ENCODE results near the gene TINAGL1. TPM values are rescaled to one million over a fixed set of nuclear protein-coding genes. Genes with fewer than 3 reads are reported as not detected.

The TINAGL1 gene
- total and polyA plus RNA-seq, 10 of the 15 experiments (the other 5 are each of a cell fraction or from before 2014, with no cell fraction given), result 0.20 to 0.49 (median 0.23) TPM; not detected in 7

- no peak for TF ChIP-seq CHD4 (IDR thresholded peaks at IDR 0.05)
Observed at GRCh38 chr1:31583082-31583994, 7.0 kb downstream of the TINAGL1 start (continued).

DNA sequence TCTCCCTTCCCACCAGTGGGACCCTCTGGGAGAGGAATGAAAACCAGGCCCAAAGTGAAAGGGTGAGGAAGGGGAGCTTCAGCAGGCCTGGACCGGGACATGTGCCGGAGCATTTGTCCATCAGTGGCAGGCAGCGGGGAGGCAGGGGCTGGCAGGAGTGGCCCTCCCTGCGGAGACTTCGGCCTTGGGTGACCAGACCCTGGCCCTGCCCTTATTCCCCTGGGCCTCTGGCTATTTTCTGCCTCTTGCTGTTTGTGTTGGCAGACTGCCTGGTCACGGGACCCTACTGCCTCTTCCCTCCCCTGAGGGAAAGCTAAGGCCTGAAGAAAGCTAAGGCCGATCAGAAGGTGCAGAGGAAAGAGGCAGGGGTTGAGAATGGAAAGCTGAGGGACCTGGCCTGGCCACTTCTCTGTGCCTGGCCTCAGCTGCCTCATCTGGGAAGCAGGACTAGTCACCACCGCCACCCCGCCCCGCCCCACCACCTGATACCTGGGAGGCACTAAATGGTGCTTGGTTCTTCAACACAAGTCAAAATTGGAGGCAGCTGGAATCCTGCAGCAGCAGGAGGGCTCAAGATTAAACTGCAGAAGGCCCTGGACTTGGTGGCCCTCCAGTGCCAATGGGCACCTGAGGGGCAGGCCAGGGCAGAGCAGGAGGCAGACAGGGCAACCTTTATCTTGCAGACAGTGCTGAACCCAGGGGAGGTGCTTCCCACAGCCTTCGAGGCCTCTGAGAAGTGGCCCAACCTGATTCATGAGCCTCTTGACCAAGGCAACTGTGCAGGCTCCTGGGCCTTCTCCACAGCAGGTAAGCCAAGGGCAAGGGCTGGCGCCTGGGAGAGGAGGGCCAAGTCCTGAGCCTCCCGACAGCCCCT lies 7.9 kb downstream of the TINAGL1 start:
- Histone ChIP-seq H3K79me2 (ENCODE audit: control insufficient read depth, insufficient read depth, low read length) (no peaks in the 10 kb centered on the region), H3K4me3 (no peak overlapping the region), H3K4me2 (ENCODE audit: control insufficient read depth, insufficient read depth) (no peak overlapping the region), H3K27me3 (replicated peaks in 1 of 2; ENCODE audit: control insufficient read depth in 2 of 2, insufficient read depth in 2 of 2, low read length in 1 of 2) (no peaks in the 10 kb centered on the region; a peak in 2 of 4 replicates), H4K20me1 (ENCODE audit: control insufficient read depth, insufficient read depth) (no peaks in the 10 kb centered on the region), H3K36me3 (ENCODE audit: control insufficient read depth in 2 of 2, insufficient read depth in 2 of 2, low read length in 1 of 2) (no peaks in the 10 kb centered on the region), H3K4me1 (ENCODE audit: control insufficient read depth, insufficient read depth, low read length) (no peaks in the 10 kb centered on the region), H3K27ac (ENCODE audit: control insufficient read depth, insufficient read depth) (no peak overlapping the region), H3K9ac (ENCODE audit: control insufficient read depth, insufficient read depth, low read length) (no peak overlapping the region), H3K9me3 (replicated peaks; ENCODE audit: control insufficient read depth, insufficient read depth, low read length) (no peaks in the 10 kb centered on the region), H2AFZ (ENCODE audit: control insufficient read depth, low read depth, low read length) (no peak overlapping the region)
- no peak for TF ChIP-seq TCF7 (IDR thresholded peaks at IDR 0.05; ENCODE audit: borderline replicate concordance)
- TF ChIP-seq, protein P1, sequence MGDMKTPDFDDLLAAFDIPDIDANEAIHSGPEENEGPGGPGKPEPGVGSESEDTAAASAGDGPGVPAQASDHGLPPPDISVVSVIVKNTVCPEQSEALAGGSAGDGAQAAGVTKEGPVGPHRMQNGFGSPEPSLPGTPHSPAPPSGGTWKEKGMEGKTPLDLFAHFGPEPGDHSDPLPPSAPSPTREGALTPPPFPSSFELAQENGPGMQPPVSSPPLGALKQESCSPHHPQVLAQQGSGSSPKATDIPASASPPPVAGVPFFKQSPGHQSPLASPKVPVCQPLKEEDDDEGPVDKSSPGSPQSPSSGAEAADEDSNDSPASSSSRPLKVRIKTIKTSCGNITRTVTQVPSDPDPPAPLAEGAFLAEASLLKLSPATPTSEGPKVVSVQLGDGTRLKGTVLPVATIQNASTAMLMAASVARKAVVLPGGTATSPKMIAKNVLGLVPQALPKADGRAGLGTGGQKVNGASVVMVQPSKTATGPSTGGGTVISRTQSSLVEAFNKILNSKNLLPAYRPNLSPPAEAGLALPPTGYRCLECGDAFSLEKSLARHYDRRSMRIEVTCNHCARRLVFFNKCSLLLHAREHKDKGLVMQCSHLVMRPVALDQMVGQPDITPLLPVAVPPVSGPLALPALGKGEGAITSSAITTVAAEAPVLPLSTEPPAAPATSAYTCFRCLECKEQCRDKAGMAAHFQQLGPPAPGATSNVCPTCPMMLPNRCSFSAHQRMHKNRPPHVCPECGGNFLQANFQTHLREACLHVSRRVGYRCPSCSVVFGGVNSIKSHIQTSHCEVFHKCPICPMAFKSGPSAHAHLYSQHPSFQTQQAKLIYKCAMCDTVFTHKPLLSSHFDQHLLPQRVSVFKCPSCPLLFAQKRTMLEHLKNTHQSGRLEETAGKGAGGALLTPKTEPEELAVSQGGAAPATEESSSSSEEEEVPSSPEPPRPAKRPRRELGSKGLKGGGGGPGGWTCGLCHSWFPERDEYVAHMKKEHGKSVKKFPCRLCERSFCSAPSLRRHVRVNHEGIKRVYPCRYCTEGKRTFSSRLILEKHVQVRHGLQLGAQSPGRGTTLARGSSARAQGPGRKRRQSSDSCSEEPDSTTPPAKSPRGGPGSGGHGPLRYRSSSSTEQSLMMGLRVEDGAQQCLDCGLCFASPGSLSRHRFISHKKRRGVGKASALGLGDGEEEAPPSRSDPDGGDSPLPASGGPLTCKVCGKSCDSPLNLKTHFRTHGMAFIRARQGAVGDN (IDR thresholded peaks at IDR 0.05), result no peak
- TF ChIP-seq, protein P2, sequence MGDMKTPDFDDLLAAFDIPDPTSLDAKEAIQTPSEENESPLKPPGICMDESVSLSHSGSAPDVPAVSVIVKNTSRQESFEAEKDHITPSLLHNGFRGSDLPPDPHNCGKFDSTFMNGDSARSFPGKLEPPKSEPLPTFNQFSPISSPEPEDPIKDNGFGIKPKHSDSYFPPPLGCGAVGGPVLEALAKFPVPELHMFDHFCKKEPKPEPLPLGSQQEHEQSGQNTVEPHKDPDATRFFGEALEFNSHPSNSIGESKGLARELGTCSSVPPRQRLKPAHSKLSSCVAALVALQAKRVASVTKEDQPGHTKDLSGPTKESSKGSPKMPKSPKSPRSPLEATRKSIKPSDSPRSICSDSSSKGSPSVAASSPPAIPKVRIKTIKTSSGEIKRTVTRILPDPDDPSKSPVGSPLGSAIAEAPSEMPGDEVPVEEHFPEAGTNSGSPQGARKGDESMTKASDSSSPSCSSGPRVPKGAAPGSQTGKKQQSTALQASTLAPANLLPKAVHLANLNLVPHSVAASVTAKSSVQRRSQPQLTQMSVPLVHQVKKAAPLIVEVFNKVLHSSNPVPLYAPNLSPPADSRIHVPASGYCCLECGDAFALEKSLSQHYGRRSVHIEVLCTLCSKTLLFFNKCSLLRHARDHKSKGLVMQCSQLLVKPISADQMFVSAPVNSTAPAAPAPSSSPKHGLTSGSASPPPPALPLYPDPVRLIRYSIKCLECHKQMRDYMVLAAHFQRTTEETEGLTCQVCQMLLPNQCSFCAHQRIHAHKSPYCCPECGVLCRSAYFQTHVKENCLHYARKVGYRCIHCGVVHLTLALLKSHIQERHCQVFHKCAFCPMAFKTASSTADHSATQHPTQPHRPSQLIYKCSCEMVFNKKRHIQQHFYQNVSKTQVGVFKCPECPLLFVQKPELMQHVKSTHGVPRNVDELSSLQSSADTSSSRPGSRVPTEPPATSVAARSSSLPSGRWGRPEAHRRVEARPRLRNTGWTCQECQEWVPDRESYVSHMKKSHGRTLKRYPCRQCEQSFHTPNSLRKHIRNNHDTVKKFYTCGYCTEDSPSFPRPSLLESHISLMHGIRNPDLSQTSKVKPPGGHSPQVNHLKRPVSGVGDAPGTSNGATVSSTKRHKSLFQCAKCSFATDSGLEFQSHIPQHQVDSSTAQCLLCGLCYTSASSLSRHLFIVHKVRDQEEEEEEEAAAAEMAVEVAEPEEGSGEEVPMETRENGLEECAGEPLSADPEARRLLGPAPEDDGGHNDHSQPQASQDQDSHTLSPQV (IDR thresholded peaks at IDR 0.05), result no peak
- no peak for TF ChIP-seq SIX5 (IDR thresholded peaks at IDR 0.05; ENCODE audit: low read depth, low read length, severe bottlenecking)
- no peak for TF ChIP-seq TCF12 (IDR thresholded peaks at IDR 0.05; ENCODE audit: low read depth, low read length)
- WGBS (ENCODE audit: insufficient coverage, insufficient replicate concordance, low lambda C conversion rate, missing lambda C conversion rate), result 16% methylated on average over 8 of the region's 13 CpGs
- no TSS peak for BruUV-seq (replicated peaks)
- no peak for ATAC-seq
- no peak for DNase-seq (ENCODE audit: low read depth, low spot score)
- intact Hi-C loops (cut with micrococcal nuclease; ENCODE audit: unreplicated experiment) (no loop called here), in situ Hi-C loops (cut with MboI) (no loop called here)
- ChIA-PET RAD21 (ENCODE audit: unreplicated experiment) (interaction anchor here (0.7 to 0.9 kb wide), 2 partner anchors 34 to 143 kb away, joined by 3 read pairs; no protein-coding TSS in a partner anchor), POLR2A (interaction anchor here (0.8 kb wide), 1 partner anchor 8 kb away, joined by 4 read pairs; no protein-coding TSS in a partner anchor), SMC1A (ENCODE audit: uncharacterized antibody, unreplicated experiment) (interaction anchor here (1.1 kb wide), 1 partner anchor 13 kb away, joined by 3 read pairs; no protein-coding TSS in a partner anchor), CTCF (interaction anchor here (1.0 kb wide), 1 partner anchor 35 kb away, joined by 3 read pairs; no protein-coding TSS in a partner anchor)
- no peak for FAIRE-seq

Data from GM12878 (cell line).